Coronary artery (tissue), 2 donors: ENCODE measurements around the gene SYNGR1.

Source experiments
- DNase-seq: peaks from one replicate; pipeline ENCODE4 v3.0.0-alpha.2; 2017; ENCODE audit warnings: low spot score
- H3K27ac ChIP-seq, 2 donors: fragments of 200-600 bp; sonication (generic); one replicate each; pipeline ENCODE4 v1.5.1; 2016 to 2019
- H3K4me3 ChIP-seq: fragments of 200-600 bp; sonication (generic); 2 replicates; pipeline ENCODE4 v1.5.1; 2016; ENCODE audit warnings: mild to moderate bottlenecking, moderate library complexity
- CTCF ChIP-seq: fragments of 200-600 bp; sonication (generic); IDR thresholded peaks from one replicate; pipeline ENCODE4 v1.5.1; 2019; ENCODE audit warnings: antibody characterized with exemption

Gene SYNGR1

GRCh38 chr22:39311592-39312400 lies 38.0 kb upstream of the SYNGR1 start:
- TF ChIP-seq CTCF, result no peak
- Histone ChIP-seq H3K27ac (no peak overlapping the region), H3K4me3 (no peak overlapping the region)
- no peak for DNase-seq

- Histone ChIP-seq H3K4me3 (no peak overlapping the region), H3K27ac (no peak overlapping the region)
- TF ChIP-seq CTCF, result no peak
- no peak for DNase-seq
Measured at GRCh38 chr22:39312410-39312809, 37.4 kb upstream of the SYNGR1 start.

- DNase-seq, result no peak
- Histone ChIP-seq H3K4me3 (no peak overlapping the region), H3K27ac (peak overlapping the region in 1 of 2 donors; percentile 17)
- no peak for TF ChIP-seq CTCF
Measured at GRCh38 chr22:39313258-39314001, 36.4 kb upstream of the SYNGR1 start.

- Histone ChIP-seq H3K4me3 (no peak overlapping the region), H3K27ac (peak overlapping the region in 1 of 2 donors; percentile 35)
- DNase-seq, result no peak
Measured at GRCh38 chr22:39314251-39314971, 35.4 kb upstream of the SYNGR1 start.

GRCh38 chr22:39315389-39315788 lies 34.4 kb upstream of the SYNGR1 start:
- DNase-seq, result no peak
- no peak for TF ChIP-seq CTCF
- H3K27ac ChIP-seq, result peak overlapping the region in 1 of 2 donors; percentile 35
- H3K4me3 ChIP-seq, result no peak overlapping the region

More at GRCh38 chr22:39314251-39314971, 35.4 kb upstream of the SYNGR1 start:
- TF ChIP-seq CTCF, result no peak

- H3K27ac ChIP-seq, result peak overlapping the region in 1 of 2 donors; percentile 52
- no peak for DNase-seq
- peak; percentile 81 for TF ChIP-seq CTCF
- H3K4me3 ChIP-seq, result peak overlapping the region; percentile 80
Measured at GRCh38 chr22:39316440-39317083, 33.2 kb upstream of the SYNGR1 start.
